GM12801 (cell line): ENCODE measurements around the gene CELF1.

ENCODE experiments used
- CTCF ChIP-seq: IDR thresholded peaks from one replicate; pipeline ENCODE4 v1.5.1; 2011; ENCODE audit warnings: control low read depth; ENCODE audit not compliant: insufficient read length; ENCODE audit errors: extremely low read depth

The CELF1 gene

GRCh38 chr11:47425611-47426010 is 127.3 kb downstream of the CELF1 start:
- no peak for TF ChIP-seq CTCF

- TF ChIP-seq CTCF = no peak
Measured at GRCh38 chr11:47418454-47419259, 134.3 kb downstream of the CELF1 start.

- no peak for TF ChIP-seq CTCF
Measured at GRCh38 chr11:47417712-47418111, 135.2 kb downstream of the CELF1 start.

GRCh38 chr11:47415949-47416472 is 136.9 kb downstream of the CELF1 start:
- TF ChIP-seq CTCF = no peak
